Transverse colon (tissue), 4 donors: ENCODE measurements around the gene RPTOR.

Source experiments
- CTCF ChIP-seq, 5 experiments: fragments of 200-600 bp in 3 of 5; fragments of 450-650 bp in 2 of 5; sonication (generic) in 3 of 5; IDR thresholded peaks; 1 replicate in 2 of 5; 2 replicates in 3 of 5; pipeline ENCODE4 v1.5.1; 2016 to 2017; ENCODE audit warnings: antibody characterized with exemption in 5 of 5, inconsistent platforms in 3 of 5, mild to moderate bottlenecking in 2 of 5, moderate library complexity in 1 of 5
- POLR2AphosphoS5 ChIP-seq, 3 donors: sonication (generic); formaldehyde crosslinking; IDR thresholded peaks; one replicate each; pipeline ENCODE4 v1.6.1; 2016; ENCODE audit warnings: antibody characterized with exemption in 3 of 3

DNA sequence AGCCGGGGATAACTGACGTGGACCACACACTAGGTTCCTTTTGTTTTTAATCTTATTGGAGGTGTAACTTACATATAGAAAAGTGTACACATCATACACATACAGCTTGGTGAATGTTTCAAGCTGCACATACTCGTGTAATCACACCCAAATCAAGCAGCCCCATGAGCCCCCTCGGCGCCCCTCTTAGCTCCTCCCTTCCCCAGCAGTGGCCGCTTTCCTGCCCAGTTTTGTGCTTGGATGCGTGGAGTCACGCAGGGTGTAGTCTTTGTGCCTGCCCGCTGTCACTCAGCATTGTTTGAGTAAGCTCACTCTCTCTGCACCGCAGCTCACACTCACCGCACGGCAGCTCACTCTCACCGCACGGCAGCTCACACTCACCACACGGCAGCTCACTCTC is 295.3 kb downstream of the RPTOR start:
- TF ChIP-seq CTCF (IDR thresholded peaks at IDR 0.05): no peak
- no peak for TF ChIP-seq POLR2AphosphoS5 (IDR thresholded peaks at IDR 0.05)
